ENCODE measurements around the gene ALDH1L2. TPM values are rescaled to one million over a fixed set of nuclear protein-coding genes. Genes with fewer than 3 reads are reported as not detected.

Gene ALDH1L2
- total RNA-seq = under 1 TPM; 0.15 to 0.72 TPM
- polyA plus RNA-seq = under 1 TPM in 1 of 2 donors, not detected in 1; 0.08 TPM

- POLR2A ChIA-PET (ENCODE audit: partially characterized antibody) = interaction anchor here (1.3 kb wide), 1 partner anchor 24 kb away, joined by 3 read pairs; no protein-coding TSS in a partner anchor
- no peak within 1 kb of the TSS for H3K4me3 ChIP-seq (ENCODE audit: low read length in 2 of 2)
- Mint-ChIP-seq H3K9me3 (peaks cover 0 to 7% (median 3%) of the 10 kb centered on the region in 8 donors), H3K4me3 (peak within 1 kb of the TSS; percentile 42 to 87 (median 82)), H3K27me3 (peaks cover 23 to 24% of the 10 kb centered on the region in 2 donors), H3K36me3 (no peaks in the 10 kb centered on the region), H3K27ac (peak within 1 kb of the TSS in 3 of 7 donors; percentile 8 to 57 (median 43)), H3K4me1 (peaks cover 6 to 9% (median 7%) of the 10 kb centered on the region in 4 donors)
- peaks cover 7% of the 10 kb centered on the region for H3K27me3 ChIP-seq (ENCODE audit: insufficient read depth, low read length)
- no peak within 1 kb of the TSS for H3K27ac ChIP-seq (ENCODE audit: low read depth, low read length)
- H3K9me3 ChIP-seq (ENCODE audit: control insufficient read depth in 1 of 2, low read length in 2 of 2) = no peaks in the 10 kb centered on the region
- no peaks in the 10 kb centered on the region for H3K36me3 ChIP-seq (ENCODE audit: insufficient read depth, low read length)
- CTCF ChIA-PET (ENCODE audit: partially characterized antibody) = no interaction called here
- intact Hi-C loops (cut with micrococcal nuclease) = no loop called here
- DNase-seq = peak in 4 of 5 donors; percentile 14 to 39 (median 18)
- peaks cover 7% of the 10 kb centered on the region for H3K4me1 ChIP-seq (ENCODE audit: insufficient read depth, low read length)
These were observed at the start of gene ALDH1L2 for GRCh38 chr12:105084251-105085250. Gene ALDH1L2, minus strand, starts transcription at chr12:105084458. Its CDS starts 22 bp downstream, at chr12:105084436.

GRCh38 chr12:105120551-105120950 is 36.3 kb upstream of the ALDH1L2 start:
- H3K27ac Mint-ChIP-seq = no peak overlapping the region
- peaks cover 65% of the 10 kb centered on the region for H3K36me3 ChIP-seq (ENCODE audit: insufficient read depth, low read length)

GRCh38 chr12:105116969-105117368 is 32.7 kb upstream of the ALDH1L2 start:
- no peaks in the 10 kb centered on the region for H3K9me3 ChIP-seq (ENCODE audit: control insufficient read depth in 1 of 2, low read length in 2 of 2)
- peaks cover 12% of the 10 kb centered on the region for H3K4me1 ChIP-seq (ENCODE audit: insufficient read depth, low read length)
- POLR2A ChIA-PET (ENCODE audit: partially characterized antibody) = interaction anchor here (1.0 to 1.3 kb wide), 3 partner anchors 9 to 16 kb away, joined by 3 to 5 read pairs (median 4); partner anchors contain the start of gene WASHC4
- intact Hi-C loops (cut with micrococcal nuclease) = no loop called here
- Mint-ChIP-seq H3K9me3 (no peaks in the 10 kb centered on the region), H3K27me3 (no peaks in the 10 kb centered on the region), H3K36me3 (peaks cover 61 to 84% of the 10 kb centered on the region in 2 donors), H3K4me1 (peaks cover 12 to 29% (median 18%) of the 10 kb centered on the region in 4 donors), H3K27ac (peak overlapping the region in 1 of 7 donors; percentile 29), H3K4me3 (no peak overlapping the region)
- H3K4me3 ChIP-seq (ENCODE audit: low read length in 2 of 2) = no peak overlapping the region
- no peak overlapping the region for H3K27ac ChIP-seq (ENCODE audit: low read depth, low read length)
- H3K36me3 ChIP-seq (ENCODE audit: insufficient read depth, low read length) = peaks cover 52% of the 10 kb centered on the region
- H3K27me3 ChIP-seq (ENCODE audit: insufficient read depth, low read length) = no peaks in the 10 kb centered on the region
- CTCF ChIA-PET (ENCODE audit: partially characterized antibody) = no interaction called here
- no peak for DNase-seq

More at GRCh38 chr12:105120551-105120950, 36.3 kb upstream of the ALDH1L2 start:
- ChIA-PET CTCF (ENCODE audit: partially characterized antibody) (no interaction called here), POLR2A (ENCODE audit: partially characterized antibody) (no interaction called here)
- no peaks in the 10 kb centered on the region for H3K9me3 ChIP-seq (ENCODE audit: control insufficient read depth in 1 of 2, low read length in 2 of 2)
- Mint-ChIP-seq H3K27me3 (no peaks in the 10 kb centered on the region), H3K9me3 (no peaks in the 10 kb centered on the region), H3K4me1 (peaks cover 0 to 10% (median 2%) of the 10 kb centered on the region in 4 donors), H3K36me3 (peaks cover 56 to 81% of the 10 kb centered on the region in 2 donors), H3K4me3 (no peak overlapping the region)
- no peak overlapping the region for H3K27ac ChIP-seq (ENCODE audit: low read depth, low read length)
- intact Hi-C loops (cut with micrococcal nuclease) = no loop called here
- H3K27me3 ChIP-seq (ENCODE audit: insufficient read depth, low read length) = no peaks in the 10 kb centered on the region
- DNase-seq = no peak
- no peak overlapping the region for H3K4me3 ChIP-seq (ENCODE audit: low read length in 2 of 2)
- no peaks in the 10 kb centered on the region for H3K4me1 ChIP-seq (ENCODE audit: insufficient read depth, low read length)

- H3K9me3 Mint-ChIP-seq = no peaks in the 10 kb centered on the region
- Histone ChIP-seq H3K27ac (ENCODE audit: low read depth, low read length) (no peak overlapping the region), H3K4me1 (ENCODE audit: insufficient read depth, low read length) (peaks cover 43% of the 10 kb centered on the region), H3K4me3 (ENCODE audit: low read length in 2 of 2) (no peak overlapping the region), H3K27me3 (ENCODE audit: insufficient read depth, low read length) (no peaks in the 10 kb centered on the region), H3K9me3 (ENCODE audit: control insufficient read depth in 1 of 2, low read length in 2 of 2) (no peaks in the 10 kb centered on the region), H3K36me3 (ENCODE audit: insufficient read depth, low read length) (peaks cover 29% of the 10 kb centered on the region)
- peaks cover 34 to 60% (median 43%) of the 10 kb centered on the region in 4 donors for H3K4me1 Mint-ChIP-seq
- no peak for DNase-seq
- H3K27ac Mint-ChIP-seq = peak overlapping the region in 2 of 7 donors; percentile 31 to 47
- POLR2A ChIA-PET (ENCODE audit: partially characterized antibody) = interaction anchor here (0.6 kb wide), 1 partner anchor 1183 kb away, joined by 3 read pairs; the partner anchor contains the start of gene HSP90B1
- CTCF ChIA-PET (ENCODE audit: partially characterized antibody) = no interaction called here
- peaks cover 40 to 58% of the 10 kb centered on the region in 2 donors for H3K36me3 Mint-ChIP-seq
- intact Hi-C loops (cut with micrococcal nuclease) = no loop called here
- no peaks in the 10 kb centered on the region for H3K27me3 Mint-ChIP-seq
- peak overlapping the region in 2 of 8 donors; percentile 5 to 52 for H3K4me3 Mint-ChIP-seq
These were observed 28.8 kb upstream of the ALDH1L2 start for GRCh38 chr12:105113094-105113493.

- peaks cover 0 to 6% of the 10 kb centered on the region in 2 donors for H3K27me3 Mint-ChIP-seq
- Histone ChIP-seq H3K36me3 (ENCODE audit: insufficient read depth, low read length) (peaks cover 10% of the 10 kb centered on the region), H3K9me3 (ENCODE audit: control insufficient read depth in 1 of 2, low read length in 2 of 2) (no peaks in the 10 kb centered on the region), H3K27ac (ENCODE audit: low read depth, low read length) (no peak overlapping the region), H3K27me3 (ENCODE audit: insufficient read depth, low read length) (no peaks in the 10 kb centered on the region), H3K4me3 (ENCODE audit: low read length in 2 of 2) (no peak overlapping the region), H3K4me1 (ENCODE audit: insufficient read depth, low read length) (peaks cover 47% of the 10 kb centered on the region)
- CTCF ChIA-PET (ENCODE audit: partially characterized antibody) = no interaction called here
- DNase-seq = no peak
- peaks cover 25 to 42% of the 10 kb centered on the region in 2 donors for H3K36me3 Mint-ChIP-seq
- no peak overlapping the region for H3K27ac Mint-ChIP-seq
- H3K9me3 Mint-ChIP-seq = no peaks in the 10 kb centered on the region
- POLR2A ChIA-PET (ENCODE audit: partially characterized antibody) = no interaction called here
- peaks cover 34 to 60% (median 44%) of the 10 kb centered on the region in 4 donors for H3K4me1 Mint-ChIP-seq
- peak overlapping the region in 2 of 8 donors; percentile 5 to 43 for H3K4me3 Mint-ChIP-seq
- intact Hi-C loops (cut with micrococcal nuclease) = no loop called here
These were observed 26.6 kb upstream of the ALDH1L2 start for GRCh38 chr12:105110851-105111250.

GRCh38 chr12:105109465-105110212 is 25.4 kb upstream of the ALDH1L2 start:
- no peak for DNase-seq
- Histone ChIP-seq H3K4me3 (ENCODE audit: low read length in 2 of 2) (peak overlapping the region; percentile 14 to 26), H3K4me1 (ENCODE audit: insufficient read depth, low read length) (peaks cover 47% of the 10 kb centered on the region), H3K27ac (ENCODE audit: low read depth, low read length) (peak overlapping the region; percentile 14), H3K27me3 (ENCODE audit: insufficient read depth, low read length) (no peaks in the 10 kb centered on the region), H3K36me3 (ENCODE audit: insufficient read depth, low read length) (peaks cover 6% of the 10 kb centered on the region), H3K9me3 (ENCODE audit: control insufficient read depth in 1 of 2, low read length in 2 of 2) (peaks cover 0 to 3% of the 10 kb centered on the region in 2 donors)
- peaks cover 33 to 60% (median 43%) of the 10 kb centered on the region in 4 donors for H3K4me1 Mint-ChIP-seq
- H3K36me3 Mint-ChIP-seq = peaks cover 21 to 32% of the 10 kb centered on the region in 2 donors
- POLR2A ChIA-PET (ENCODE audit: partially characterized antibody) = interaction anchor here (0.6 kb wide), 1 partner anchor 14 kb away, joined by 4 read pairs; no protein-coding TSS in a partner anchor
- CTCF ChIA-PET (ENCODE audit: partially characterized antibody) = no interaction called here
- peaks cover 0 to 4% (median 0%) of the 10 kb centered on the region in 8 donors for H3K9me3 Mint-ChIP-seq
- H3K27ac Mint-ChIP-seq = peak overlapping the region; percentile 0 to 98 (median 90)
- H3K27me3 Mint-ChIP-seq = peaks cover 3 to 9% of the 10 kb centered on the region in 2 donors
- H3K4me3 Mint-ChIP-seq = peak overlapping the region; percentile 84 to 98 (median 97)
- intact Hi-C loops (cut with micrococcal nuclease) = loop anchor here (5.0 kb wide), 3 partner anchors 652 to 1177 kb away; partner anchors contain the start of genes CHST11 and HSP90B1

Data from CD4-positive, alpha-beta memory T cell (primary cell).